ENCODE data around the gene SNX12. TPM values are rescaled to one million over a fixed set of nuclear protein-coding genes. Genes with fewer than 3 reads are reported as not detected.
"Not testable (repeated sequence)": the region's sequence is repeated elsewhere in the genome, so short reads cannot be mapped to it uniquely, and the experiment has no call there.

SNX12 gene
- polyA plus RNA-seq, 2 donors: 18.9 to 29.4 TPM

GRCh38 chrX:71057848-71058530, 10.1 kb downstream of the SNX12 start:
- H3K27me3 ChIP-seq (ENCODE audit: control insufficient read depth in 1 of 2, insufficient read depth in 2 of 2, low read length in 2 of 2): no peaks in the 10 kb centered on the region
- H3K4me3 ChIP-seq (ENCODE audit: low read depth in 1 of 2, low read length in 2 of 2): no peak overlapping the region
- 65 to 66% methylated on average over 3 of the region's 3 CpGs for WGBS, 2 donors
- H3K9me3 ChIP-seq (ENCODE audit: control insufficient read depth in 2 of 2, insufficient read depth in 1 of 2, low read depth in 1 of 2, low read length in 1 of 2): no peaks in the 10 kb centered on the region
- no peak overlapping the region for H3K27ac ChIP-seq (ENCODE audit: low read depth in 2 of 2, low read length in 1 of 2)
- no peaks in the 10 kb centered on the region for H3K4me1 ChIP-seq (ENCODE audit: control insufficient read depth in 2 of 2, insufficient read depth in 2 of 2, low read length in 1 of 2)
- H3K36me3 ChIP-seq (ENCODE audit: control insufficient read depth in 2 of 2, insufficient read depth in 2 of 2, low read length in 1 of 2): peaks cover 0 to 9% of the 10 kb centered on the region in 2 donors

- Histone ChIP-seq H3K27ac (ENCODE audit: low read depth in 2 of 2, low read length in 1 of 2) (no peak overlapping the region), H3K27me3 (ENCODE audit: control insufficient read depth in 1 of 2, insufficient read depth in 2 of 2, low read length in 2 of 2) (no peaks in the 10 kb centered on the region), H3K9me3 (ENCODE audit: control insufficient read depth in 2 of 2, insufficient read depth in 1 of 2, low read depth in 1 of 2, low read length in 1 of 2) (no peaks in the 10 kb centered on the region), H3K4me3 (ENCODE audit: low read depth in 1 of 2, low read length in 2 of 2) (no peak overlapping the region), H3K36me3 (ENCODE audit: control insufficient read depth in 2 of 2, insufficient read depth in 2 of 2, low read length in 1 of 2) (peaks cover 0 to 9% of the 10 kb centered on the region in 2 donors), H3K4me1 (ENCODE audit: control insufficient read depth in 2 of 2, insufficient read depth in 2 of 2, low read length in 1 of 2) (no peaks in the 10 kb centered on the region)
Measured at GRCh38 chrX:71056867-71057266, 11.3 kb downstream of the SNX12 start.

GRCh38 chrX:71053217-71053621, 14.9 kb downstream of the SNX12 start:
- Histone ChIP-seq H3K4me3 (ENCODE audit: low read depth in 1 of 2, low read length in 2 of 2) (no peak overlapping the region), H3K9me3 (ENCODE audit: control insufficient read depth in 2 of 2, insufficient read depth in 1 of 2, low read depth in 1 of 2, low read length in 1 of 2) (no peaks in the 10 kb centered on the region), H3K27me3 (ENCODE audit: control insufficient read depth in 1 of 2, insufficient read depth in 2 of 2, low read length in 2 of 2) (no peaks in the 10 kb centered on the region), H3K4me1 (ENCODE audit: control insufficient read depth in 2 of 2, insufficient read depth in 2 of 2, low read length in 1 of 2) (no peaks in the 10 kb centered on the region), H3K36me3 (ENCODE audit: control insufficient read depth in 2 of 2, insufficient read depth in 2 of 2, low read length in 1 of 2) (no peaks in the 10 kb centered on the region), H3K27ac (ENCODE audit: low read depth in 2 of 2, low read length in 1 of 2) (no peak overlapping the region)
- 65 to 76% methylated on average over 18 of the region's 18 CpGs for WGBS, 2 donors

GRCh38 chrX:71052721-71053120, 15.4 kb downstream of the SNX12 start:
- Histone ChIP-seq H3K27me3 (ENCODE audit: control insufficient read depth in 1 of 2, insufficient read depth in 2 of 2, low read length in 2 of 2) (no peaks in the 10 kb centered on the region), H3K4me1 (ENCODE audit: control insufficient read depth in 2 of 2, insufficient read depth in 2 of 2, low read length in 1 of 2) (no peaks in the 10 kb centered on the region), H3K4me3 (ENCODE audit: low read depth in 1 of 2, low read length in 2 of 2) (no peak overlapping the region), H3K36me3 (ENCODE audit: control insufficient read depth in 2 of 2, insufficient read depth in 2 of 2, low read length in 1 of 2) (no peaks in the 10 kb centered on the region), H3K27ac (ENCODE audit: low read depth in 2 of 2, low read length in 1 of 2) (no peak overlapping the region), H3K9me3 (ENCODE audit: control insufficient read depth in 2 of 2, insufficient read depth in 1 of 2, low read depth in 1 of 2, low read length in 1 of 2) (no peaks in the 10 kb centered on the region)
- WGBS, 2 donors: 65 to 66% methylated on average over 7 of the region's 7 CpGs

- not testable (repeated sequence) for H3K4me3 ChIP-seq (ENCODE audit: low read depth in 1 of 2, low read length in 2 of 2); H3K27ac ChIP-seq (ENCODE audit: low read depth in 2 of 2, low read length in 1 of 2); H3K36me3 ChIP-seq (ENCODE audit: control insufficient read depth in 2 of 2, insufficient read depth in 2 of 2, low read length in 1 of 2); H3K27me3 ChIP-seq (ENCODE audit: control insufficient read depth in 1 of 2, insufficient read depth in 2 of 2, low read length in 2 of 2); H3K4me1 ChIP-seq (ENCODE audit: control insufficient read depth in 2 of 2, insufficient read depth in 2 of 2, low read length in 1 of 2); H3K9me3 ChIP-seq (ENCODE audit: control insufficient read depth in 2 of 2, insufficient read depth in 1 of 2, low read depth in 1 of 2, low read length in 1 of 2)
- WGBS, 2 donors: 92 to 94% methylated on average over 3 of the region's 8 CpGs
Measured at GRCh38 chrX:71047891-71048290, 20.2 kb downstream of the SNX12 start.

- no peaks in the 10 kb centered on the region for H3K27me3 ChIP-seq (ENCODE audit: control insufficient read depth in 1 of 2, insufficient read depth in 2 of 2, low read length in 2 of 2)
- no peak overlapping the region for H3K4me3 ChIP-seq (ENCODE audit: low read depth in 1 of 2, low read length in 2 of 2)
- no peak overlapping the region for H3K27ac ChIP-seq (ENCODE audit: low read depth in 2 of 2, low read length in 1 of 2)
- 38 to 59% methylated on average over 6 of the region's 6 CpGs for whole genome bisulfite sequencing, 2 donors
- no peaks in the 10 kb centered on the region for H3K4me1 ChIP-seq (ENCODE audit: control insufficient read depth in 2 of 2, insufficient read depth in 2 of 2, low read length in 1 of 2)
- no peaks in the 10 kb centered on the region for H3K36me3 ChIP-seq (ENCODE audit: control insufficient read depth in 2 of 2, insufficient read depth in 2 of 2, low read length in 1 of 2)
- H3K9me3 ChIP-seq (ENCODE audit: control insufficient read depth in 2 of 2, insufficient read depth in 1 of 2, low read depth in 1 of 2, low read length in 1 of 2): no peaks in the 10 kb centered on the region
Measured at GRCh38 chrX:71017396-71017939, 50.7 kb downstream of the SNX12 start.

Other genes with a start within 250 kb of the SNX12 start
- gene TEX11, start 159.6 kb downstream of the SNX12 start, polyA plus RNA-seq: not detected
- gene SLC7A3, start 137.2 kb downstream of the SNX12 start, polyA plus RNA-seq: under 1 TPM in 1 of 2 donors, not detected in 1; 0.05 TPM
- 10 to 100 TPM in 1 of 2 donors, 1 to 10 TPM in 1; 8.4 to 13.0 TPM for gene FOXO4, start 27.5 kb upstream of the SNX12 start, polyA plus RNA-seq
- gene CXorf65, start 38.4 kb upstream of the SNX12 start, polyA plus RNA-seq: 1 to 10 TPM in 1 of 2 donors, under 1 TPM in 1; 0.34 to 3.9 TPM
- 10 to 100 TPM in 1 of 2 donors, 1 to 10 TPM in 1; 9.2 to 23.1 TPM for gene IL2RG, start 43.2 kb upstream of the SNX12 start, polyA plus RNA-seq
- 10 to 100 TPM in 1 of 2 donors, 1 to 10 TPM in 1; 9.5 to 14.0 TPM for gene MED12, start 50.3 kb upstream of the SNX12 start, polyA plus RNA-seq
- under 1 TPM; 0.19 to 0.22 TPM for gene NLGN3, start 76.5 kb upstream of the SNX12 start, polyA plus RNA-seq
- under 1 TPM; 0.04 to 0.16 TPM for gene GJB1, start 154.9 kb upstream of the SNX12 start, polyA plus RNA-seq
- 1 to 10 TPM; 5.2 to 7.6 TPM for gene ZMYM3, start 185.8 kb upstream of the SNX12 start, polyA plus RNA-seq
- gene NONO, start 215.3 kb upstream of the SNX12 start, polyA plus RNA-seq: 100 to 1,000 TPM in 1 of 2 donors, 10 to 100 TPM in 1; 66.8 to 106 TPM
- 1 to 10 TPM; 1.2 to 1.3 TPM for gene ITGB1BP2, start 233.4 kb upstream of the SNX12 start, polyA plus RNA-seq